ENCODE measurements around the gene RBM19.
"Not testable (repeated sequence)": the region's sequence is repeated elsewhere in the genome, so short reads cannot be mapped to it uniquely, and the experiment has no call there.

RBM19 gene

DNA sequence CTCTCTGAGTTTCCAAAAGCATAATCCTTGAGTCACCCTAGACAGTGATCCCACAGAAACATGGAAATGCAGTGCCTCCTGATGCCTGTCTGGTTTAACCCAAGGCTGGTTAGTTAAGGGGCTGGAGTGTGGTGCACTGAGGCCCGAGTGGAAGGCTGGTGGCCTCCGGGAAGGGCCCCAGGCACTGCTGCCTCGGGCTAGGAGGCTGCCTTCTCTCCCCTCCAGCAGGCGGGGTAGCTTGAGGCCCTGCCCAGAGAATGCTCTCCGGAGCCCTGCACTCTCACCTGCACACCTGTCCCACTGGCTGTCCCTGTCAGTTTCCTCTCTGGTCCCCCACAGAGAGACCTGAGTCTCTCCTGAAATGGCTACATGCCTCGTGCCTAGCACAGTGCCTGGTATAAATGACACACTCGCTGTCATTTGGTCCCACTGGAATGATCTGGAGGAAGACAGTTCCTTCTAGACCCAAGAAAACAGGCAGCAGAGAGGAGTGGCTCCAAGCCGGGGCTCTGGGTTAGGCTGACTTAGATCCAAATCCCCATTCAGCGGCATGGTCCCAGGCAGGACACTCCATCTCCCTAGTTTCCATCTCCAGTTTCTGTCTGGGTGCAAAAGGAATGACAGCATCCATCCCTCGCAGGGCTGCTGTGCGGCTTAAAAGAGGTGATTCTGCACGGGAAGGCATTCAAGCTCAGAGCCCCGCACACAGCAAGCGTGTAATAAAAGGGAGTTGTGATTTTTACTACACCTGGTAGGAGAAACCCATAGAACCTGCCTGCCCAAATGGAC is 54.0 kb downstream of the RBM19 start:
- no peak overlapping the region for H3K4me3 ChIP-seq (ENCODE audit: low read length)
- no peaks in the 10 kb centered on the region for H3K27me3 ChIP-seq (ENCODE audit: control insufficient read depth, insufficient read depth, low read length)
- no peak overlapping the region for H3K27ac ChIP-seq (ENCODE audit: low read depth, low read length)
- no peak overlapping the region for H3K9ac ChIP-seq (ENCODE audit: low read length)
- H3K36me3 ChIP-seq (ENCODE audit: control insufficient read depth, insufficient read depth, low read length), result peaks cover 9% of the 10 kb centered on the region
- no peaks in the 10 kb centered on the region for H3K4me1 ChIP-seq (ENCODE audit: control insufficient read depth, insufficient read depth, low read length)

- H3K4me3 ChIP-seq (ENCODE audit: low read length), result no peak overlapping the region
- H3K4me1 ChIP-seq (ENCODE audit: control insufficient read depth, insufficient read depth, low read length), result no peaks in the 10 kb centered on the region
- H3K27me3 ChIP-seq (ENCODE audit: control insufficient read depth, insufficient read depth, low read length), result no peaks in the 10 kb centered on the region
- H3K27ac ChIP-seq (ENCODE audit: low read depth, low read length), result no peak overlapping the region
- H3K36me3 ChIP-seq (ENCODE audit: control insufficient read depth, insufficient read depth, low read length), result peaks cover 11% of the 10 kb centered on the region
- H3K9ac ChIP-seq (ENCODE audit: low read length), result no peak overlapping the region
Observed at GRCh38 chr12:113910751-113911272, 55.3 kb downstream of the RBM19 start.

- Histone ChIP-seq H3K4me3 (ENCODE audit: low read length) (no peak overlapping the region), H3K9ac (ENCODE audit: low read length) (no peak overlapping the region), H3K27me3 (ENCODE audit: control insufficient read depth, insufficient read depth, low read length) (no peaks in the 10 kb centered on the region), H3K4me1 (ENCODE audit: control insufficient read depth, insufficient read depth, low read length) (no peaks in the 10 kb centered on the region), H3K27ac (ENCODE audit: low read depth, low read length) (no peak overlapping the region), H3K36me3 (ENCODE audit: control insufficient read depth, insufficient read depth, low read length) (peaks cover 11% of the 10 kb centered on the region)
Observed at GRCh38 chr12:113909776-113910420, 56.2 kb downstream of the RBM19 start.

DNA sequence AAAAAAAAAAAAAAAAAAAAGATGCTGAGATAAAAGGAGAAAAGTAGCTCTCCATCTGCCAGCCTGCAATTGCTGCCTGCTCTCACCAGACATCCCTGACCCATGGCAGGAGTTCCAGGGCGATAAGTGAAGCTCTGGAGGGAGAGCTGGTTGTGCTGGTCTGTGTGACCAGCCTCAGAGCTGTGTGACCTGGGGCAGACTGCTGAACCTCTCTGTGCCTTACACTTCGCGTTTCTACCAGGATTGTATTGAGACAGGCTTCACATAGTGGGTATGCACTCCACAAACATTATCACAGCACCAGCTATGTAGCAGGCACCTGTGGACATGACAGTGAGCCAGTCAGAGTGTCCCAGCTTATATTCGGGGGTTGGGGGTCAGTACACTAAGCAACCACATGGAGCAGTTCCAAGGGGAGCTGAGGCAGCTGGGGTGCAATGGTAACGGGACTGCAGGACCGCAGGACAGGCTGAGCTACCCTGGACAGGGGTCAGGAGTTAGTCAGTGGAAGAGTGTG is 57.5 kb downstream of the RBM19 start:
- Histone ChIP-seq H3K4me3 (ENCODE audit: low read length) (no peak overlapping the region), H3K4me1 (ENCODE audit: control insufficient read depth, insufficient read depth, low read length) (no peaks in the 10 kb centered on the region), H3K36me3 (ENCODE audit: control insufficient read depth, insufficient read depth, low read length) (peaks cover 11% of the 10 kb centered on the region), H3K9ac (ENCODE audit: low read length) (no peak overlapping the region), H3K27ac (ENCODE audit: low read depth, low read length) (no peak overlapping the region), H3K27me3 (ENCODE audit: control insufficient read depth, insufficient read depth, low read length) (no peaks in the 10 kb centered on the region)

DNA sequence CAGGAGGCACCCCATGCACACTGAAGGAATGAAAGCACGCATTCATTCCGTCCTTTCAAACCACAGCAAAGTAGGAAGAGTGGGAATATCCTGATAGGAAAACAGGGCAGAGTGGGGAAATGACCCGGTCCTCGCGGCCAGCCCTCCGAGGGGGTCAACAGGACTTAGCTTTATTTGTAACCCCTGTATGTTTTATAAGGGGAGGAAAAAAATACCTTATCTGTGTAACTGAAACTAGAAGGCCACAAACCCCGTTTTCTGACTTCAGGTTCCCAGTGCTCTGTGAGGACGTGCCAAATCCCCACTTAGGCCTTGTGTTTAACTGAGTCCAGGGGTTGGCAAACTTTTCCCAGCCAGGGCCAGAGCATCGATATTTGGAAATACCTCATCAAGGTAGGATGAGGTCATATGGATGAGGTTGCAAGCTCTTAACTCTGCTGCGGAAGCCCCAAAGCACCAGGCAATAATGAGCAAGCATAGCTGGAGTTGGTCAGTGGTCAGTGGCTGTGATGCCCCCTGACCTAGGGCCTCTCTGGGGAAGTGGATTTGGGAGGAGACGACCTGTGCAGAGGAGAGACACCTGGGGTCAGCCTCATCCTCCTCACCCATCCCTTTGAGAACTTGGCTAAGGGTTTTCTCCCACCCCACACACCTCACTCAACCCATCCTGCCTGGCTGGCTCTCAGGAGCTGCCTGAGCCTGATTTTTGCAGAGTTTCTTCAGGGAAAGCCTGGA is 58.5 kb downstream of the RBM19 start:
- H3K27ac ChIP-seq (ENCODE audit: low read depth, low read length), result no peak overlapping the region
- H3K27me3 ChIP-seq (ENCODE audit: control insufficient read depth, insufficient read depth, low read length), result no peaks in the 10 kb centered on the region
- H3K36me3 ChIP-seq (ENCODE audit: control insufficient read depth, insufficient read depth, low read length), result peaks cover 11% of the 10 kb centered on the region
- no peak overlapping the region for H3K9ac ChIP-seq (ENCODE audit: low read length)
- H3K4me1 ChIP-seq (ENCODE audit: control insufficient read depth, insufficient read depth, low read length), result no peaks in the 10 kb centered on the region
- H3K4me3 ChIP-seq (ENCODE audit: low read length), result no peak overlapping the region

- Histone ChIP-seq H3K27ac (ENCODE audit: low read depth, low read length) (no peak overlapping the region), H3K27me3 (ENCODE audit: control insufficient read depth, insufficient read depth, low read length) (no peaks in the 10 kb centered on the region), H3K36me3 (ENCODE audit: control insufficient read depth, insufficient read depth, low read length) (peaks cover 9% of the 10 kb centered on the region), H3K9ac (ENCODE audit: low read length) (no peak overlapping the region), H3K4me1 (ENCODE audit: control insufficient read depth, insufficient read depth, low read length) (no peaks in the 10 kb centered on the region), H3K4me3 (ENCODE audit: low read length) (no peak overlapping the region)
Observed at GRCh38 chr12:113906411-113907200, 59.5 kb downstream of the RBM19 start.

GRCh38 chr12:113905829-113906228 is 60.3 kb downstream of the RBM19 start:
- Histone ChIP-seq H3K4me3 (ENCODE audit: low read length) (no peak overlapping the region), H3K9ac (ENCODE audit: low read length) (no peak overlapping the region), H3K27ac (ENCODE audit: low read depth, low read length) (no peak overlapping the region), H3K36me3 (ENCODE audit: control insufficient read depth, insufficient read depth, low read length) (peaks cover 6% of the 10 kb centered on the region), H3K27me3 (ENCODE audit: control insufficient read depth, insufficient read depth, low read length) (no peaks in the 10 kb centered on the region), H3K4me1 (ENCODE audit: control insufficient read depth, insufficient read depth, low read length) (no peaks in the 10 kb centered on the region)

- Histone ChIP-seq H3K27me3 (ENCODE audit: control insufficient read depth, insufficient read depth, low read length) (no peaks in the 10 kb centered on the region), H3K27ac (ENCODE audit: low read depth, low read length) (no peak overlapping the region), H3K36me3 (ENCODE audit: control insufficient read depth, insufficient read depth, low read length) (peaks cover 3% of the 10 kb centered on the region), H3K4me1 (ENCODE audit: control insufficient read depth, insufficient read depth, low read length) (no peaks in the 10 kb centered on the region), H3K4me3 (ENCODE audit: low read length) (no peak overlapping the region), H3K9ac (ENCODE audit: low read length) (no peak overlapping the region)
Observed at GRCh38 chr12:113903381-113903863, 62.7 kb downstream of the RBM19 start.

DNA sequence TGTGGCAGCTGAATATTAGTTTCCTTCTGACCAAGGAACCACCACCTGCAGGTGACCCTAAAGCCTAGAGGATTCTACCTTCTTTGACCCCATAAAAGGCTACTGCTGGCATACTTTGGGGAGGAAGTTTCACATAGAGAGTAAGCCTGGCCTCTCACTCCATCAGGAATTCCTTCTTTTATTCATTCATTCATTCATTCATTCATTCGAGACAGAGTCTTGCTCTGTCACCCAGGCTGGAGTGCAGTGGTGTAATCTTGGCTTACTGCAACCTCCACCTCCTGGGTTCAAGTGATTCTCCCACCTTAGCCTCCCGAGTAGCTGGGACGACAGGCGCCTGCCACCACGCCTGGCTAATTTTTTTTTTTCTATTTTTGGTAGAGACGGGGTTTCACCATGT is 64.8 kb downstream of the RBM19 start:
- H3K9ac ChIP-seq (ENCODE audit: low read length); H3K4me1 ChIP-seq (ENCODE audit: control insufficient read depth, insufficient read depth, low read length); H3K27ac ChIP-seq (ENCODE audit: low read depth, low read length); H3K36me3 ChIP-seq (ENCODE audit: control insufficient read depth, insufficient read depth, low read length); H3K4me3 ChIP-seq (ENCODE audit: low read length); H3K27me3 ChIP-seq (ENCODE audit: control insufficient read depth, insufficient read depth, low read length): not testable (repeated sequence)

GRCh38 chr12:113900716-113901115 is 65.4 kb downstream of the RBM19 start:
- H3K9ac ChIP-seq (ENCODE audit: low read length), result no peak overlapping the region
- H3K27me3 ChIP-seq (ENCODE audit: control insufficient read depth, insufficient read depth, low read length), result no peaks in the 10 kb centered on the region
- no peaks in the 10 kb centered on the region for H3K4me1 ChIP-seq (ENCODE audit: control insufficient read depth, insufficient read depth, low read length)
- no peak overlapping the region for H3K4me3 ChIP-seq (ENCODE audit: low read length)
- no peak overlapping the region for H3K27ac ChIP-seq (ENCODE audit: low read depth, low read length)
- no peaks in the 10 kb centered on the region for H3K36me3 ChIP-seq (ENCODE audit: control insufficient read depth, insufficient read depth, low read length)

DNA sequence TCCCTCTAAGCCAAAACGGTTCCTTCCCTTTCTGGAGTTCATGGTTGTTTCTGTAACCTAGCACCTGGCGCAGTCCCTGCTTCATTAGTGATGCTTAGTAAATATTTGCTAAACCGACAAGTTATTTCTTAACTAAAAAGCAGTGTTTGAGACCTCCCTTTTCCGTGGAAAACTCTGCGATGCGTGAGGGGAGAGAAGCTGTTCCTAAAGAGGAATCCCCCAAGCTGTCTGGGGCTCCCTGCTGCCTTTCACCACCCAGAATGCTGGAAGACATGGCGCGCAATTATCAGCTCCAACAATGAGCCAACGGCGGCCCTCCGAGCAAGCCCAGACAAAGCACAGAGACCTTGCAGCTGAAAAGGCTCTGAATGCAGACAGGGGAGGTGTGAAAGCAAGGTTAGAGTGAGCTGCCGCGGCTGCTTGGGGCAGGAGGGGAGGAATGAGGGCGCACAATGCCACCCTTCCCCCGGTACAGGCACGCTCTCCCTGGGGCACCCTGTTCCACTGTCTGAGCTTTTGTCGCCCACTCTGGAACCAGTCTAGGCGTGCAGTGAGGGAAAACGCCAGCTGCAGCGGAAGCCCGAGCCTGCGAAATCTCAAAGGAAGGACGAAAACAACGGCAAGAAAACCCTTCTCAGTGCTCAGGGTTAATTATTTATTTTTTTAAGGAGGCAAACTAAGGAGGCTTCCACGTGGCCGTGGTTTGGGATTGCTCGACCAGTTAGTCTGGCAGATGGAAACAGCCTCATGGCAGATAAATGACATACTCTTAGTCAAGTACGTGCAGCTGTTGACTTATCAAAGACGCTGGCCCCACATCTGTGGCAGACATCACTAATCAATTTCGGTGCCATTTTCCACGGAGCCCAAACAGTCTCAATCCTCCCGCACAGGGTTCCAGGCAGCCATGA is 66.3 kb downstream of the RBM19 start:
- Histone ChIP-seq H3K4me1 (ENCODE audit: control insufficient read depth, insufficient read depth, low read length) (no peaks in the 10 kb centered on the region), H3K27ac (ENCODE audit: low read depth, low read length) (no peak overlapping the region), H3K4me3 (ENCODE audit: low read length) (no peak overlapping the region), H3K27me3 (ENCODE audit: control insufficient read depth, insufficient read depth, low read length) (no peaks in the 10 kb centered on the region), H3K36me3 (ENCODE audit: control insufficient read depth, insufficient read depth, low read length) (no peaks in the 10 kb centered on the region), H3K9ac (ENCODE audit: low read length) (no peak overlapping the region)
